Central memory CD4-positive, alpha-beta T cell (primary cell): Measurements from ENCODE around the gene AQP7.
A peak's percentile ranks its signal among the peaks of the same experiment; 100 is the strongest.
"Not testable (repeated sequence)": the region's sequence is repeated elsewhere in the genome, so short reads cannot be mapped to it uniquely, and the experiment has no call there.

Source experiments
- DNase-seq: peaks from one replicate; pipeline ENCODE4 v3.0.0; 2022
- total RNA-seq, 3 experiments: gene quantifications; one replicate each; lab custom pipeline; 2026; lab: John Stamatoyannopoulos, UW

AQP7 gene
- 0 to 0.96 (median 0.11) reads per million in 3 experiments for total RNA-seq

GRCh38 chr9:33402371-33402770, at the start of gene AQP7:
Gene AQP7, minus strand, starts transcription at chr9:33402568. Its CDS starts 1,306 bp downstream, at chr9:33401262.
- not testable (repeated sequence) for DNase-seq

- DNase-seq = no peak
Observed at GRCh38 chr9:33450621-33451146, 48.3 kb upstream of the AQP7 start.

GRCh38 chr9:33449715-33450114, 47.3 kb upstream of the AQP7 start:
- no peak for DNase-seq

GRCh38 chr9:33447799-33448553, 45.6 kb upstream of the AQP7 start:
- no peak for DNase-seq

- peak; percentile 74 for DNase-seq
Observed at GRCh38 chr9:33446946-33447798, 44.8 kb upstream of the AQP7 start, which contains the start of gene AQP3. Gene AQP3, minus strand, starts transcription at chr9:33447593. Its CDS starts 63 bp downstream, at chr9:33447530.

- DNase-seq = peak; percentile 84
Observed at GRCh38 chr9:33446240-33446945, 44.0 kb upstream of the AQP7 start.

GRCh38 chr9:33445389-33446239, 43.2 kb upstream of the AQP7 start:
- peak; percentile 55 for DNase-seq

GRCh38 chr9:33443464-33444154, 41.2 kb upstream of the AQP7 start:
- DNase-seq = no peak

- DNase-seq = no peak
Observed at GRCh38 chr9:33443047-33443446, 40.7 kb upstream of the AQP7 start.

GRCh38 chr9:33442125-33442524, 39.8 kb upstream of the AQP7 start:
- no peak for DNase-seq

- DNase-seq = no peak
Observed at GRCh38 chr9:33440609-33441008, 38.2 kb upstream of the AQP7 start.

- DNase-seq = no peak
Observed at GRCh38 chr9:33440204-33440603, 37.8 kb upstream of the AQP7 start.

GRCh38 chr9:33439731-33440130, 37.4 kb upstream of the AQP7 start:
- no peak for DNase-seq

- DNase-seq = no peak
Observed at GRCh38 chr9:33438926-33439680, 36.7 kb upstream of the AQP7 start.

GRCh38 chr9:33437898-33438297, 35.5 kb upstream of the AQP7 start:
- no peak for DNase-seq

GRCh38 chr9:33437205-33437604, 34.8 kb upstream of the AQP7 start:
- DNase-seq = no peak

GRCh38 chr9:33436445-33436844, 34.1 kb upstream of the AQP7 start:
- DNase-seq = no peak

GRCh38 chr9:33435821-33436277, 33.5 kb upstream of the AQP7 start:
- no peak for DNase-seq

GRCh38 chr9:33434317-33435105, 32.1 kb upstream of the AQP7 start:
- DNase-seq = no peak
